Transverse colon (tissue), 1 donor: ENCODE measurements around the gene SLC35E4.

ENCODE experiments used
- EP300 ChIP-seq: sonication (generic); formaldehyde crosslinking; IDR thresholded peaks from one replicate; pipeline ENCODE4 v1.6.1; 2017; ENCODE audit warnings: antibody characterized with exemption, low read depth
- POLR2A ChIP-seq: fragments of 450-650 bp; IDR thresholded peaks from one replicate; pipeline ENCODE4 v1.6.1; 2016; ENCODE audit warnings: antibody characterized with exemption, mild to moderate bottlenecking, moderate library complexity

- no peak for TF ChIP-seq POLR2A
- no peak for TF ChIP-seq EP300
Observed at GRCh38 chr22:30607300-30607930, 28.2 kb upstream of the SLC35E4 start.
